ENCODE results near the gene CEP83.
"Not testable (repeated sequence)": the region's sequence is repeated elsewhere in the genome, so short reads cannot be mapped to it uniquely, and the experiment has no call there.

The CEP83 gene

DNA sequence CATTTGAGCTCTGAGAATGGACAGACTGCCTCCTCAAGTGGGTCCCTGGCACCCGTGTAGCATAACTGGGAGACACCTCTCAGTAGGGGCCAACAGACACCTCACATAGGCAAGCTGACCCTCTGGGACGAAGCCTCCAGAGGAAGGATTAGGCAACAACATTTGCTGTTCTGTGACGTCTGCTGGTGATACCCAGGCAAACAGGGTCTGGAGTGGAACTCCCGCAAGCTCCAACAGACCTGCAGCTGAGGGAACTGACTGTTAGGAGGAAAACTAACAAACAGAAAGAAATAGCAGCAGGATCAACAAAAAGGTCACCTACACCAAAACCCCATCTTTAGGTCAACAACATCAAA is 69.6 kb downstream of the CEP83 start:
- H3K36me3 ChIP-seq (ENCODE audit: low read length), result peaks cover 15% of the 10 kb centered on the region
- no peaks in the 10 kb centered on the region for H3F3A ChIP-seq (ENCODE audit: insufficient read depth)
- TF ChIP-seq, protein P1, sequence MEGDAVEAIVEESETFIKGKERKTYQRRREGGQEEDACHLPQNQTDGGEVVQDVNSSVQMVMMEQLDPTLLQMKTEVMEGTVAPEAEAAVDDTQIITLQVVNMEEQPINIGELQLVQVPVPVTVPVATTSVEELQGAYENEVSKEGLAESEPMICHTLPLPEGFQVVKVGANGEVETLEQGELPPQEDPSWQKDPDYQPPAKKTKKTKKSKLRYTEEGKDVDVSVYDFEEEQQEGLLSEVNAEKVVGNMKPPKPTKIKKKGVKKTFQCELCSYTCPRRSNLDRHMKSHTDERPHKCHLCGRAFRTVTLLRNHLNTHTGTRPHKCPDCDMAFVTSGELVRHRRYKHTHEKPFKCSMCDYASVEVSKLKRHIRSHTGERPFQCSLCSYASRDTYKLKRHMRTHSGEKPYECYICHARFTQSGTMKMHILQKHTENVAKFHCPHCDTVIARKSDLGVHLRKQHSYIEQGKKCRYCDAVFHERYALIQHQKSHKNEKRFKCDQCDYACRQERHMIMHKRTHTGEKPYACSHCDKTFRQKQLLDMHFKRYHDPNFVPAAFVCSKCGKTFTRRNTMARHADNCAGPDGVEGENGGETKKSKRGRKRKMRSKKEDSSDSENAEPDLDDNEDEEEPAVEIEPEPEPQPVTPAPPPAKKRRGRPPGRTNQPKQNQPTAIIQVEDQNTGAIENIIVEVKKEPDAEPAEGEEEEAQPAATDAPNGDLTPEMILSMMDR (IDR thresholded peaks at IDR 0.05; ENCODE audit: insufficient read depth, low read length, poor library complexity, severe bottlenecking), result no peak
- no peak for TF ChIP-seq EZH2phosphoT487 (conservative IDR thresholded peaks at IDR 0.05; ENCODE audit: low read length)
- H2AFZ ChIP-seq (ENCODE audit: low read depth, low read length, severe bottlenecking), result no peak overlapping the region
- H4K20me1 ChIP-seq (ENCODE audit: low read depth, low read length), result no peaks in the 10 kb centered on the region
- no peaks in the 10 kb centered on the region for H3K9me3 ChIP-seq (ENCODE audit: insufficient read depth, low read length)
- no peaks in the 10 kb centered on the region for H3K27me3 ChIP-seq (ENCODE audit: low read length)
- no peaks in the 10 kb centered on the region for H3K79me2 ChIP-seq (ENCODE audit: insufficient read depth, low read length)
- no peaks in the 10 kb centered on the region for H3K9me2 ChIP-seq (replicated peaks; ENCODE audit: insufficient read depth, low read length)
- H3K4me3 ChIP-seq (ENCODE audit: insufficient read depth, low read length, poor library complexity, severe bottlenecking), result no peak overlapping the region
- no peak overlapping the region for H3K4me2 ChIP-seq (ENCODE audit: low read depth, low read length, poor library complexity, severe bottlenecking)
- no peak overlapping the region for H3K27ac ChIP-seq (ENCODE audit: low read depth, low read length)
- H3K9ac ChIP-seq (ENCODE audit: low read length), result no peak overlapping the region

- H3K9me3 ChIP-seq (ENCODE audit: insufficient read depth, low read length); H3K27ac ChIP-seq (ENCODE audit: low read depth, low read length); H3F3A ChIP-seq (ENCODE audit: insufficient read depth); H3K4me2 ChIP-seq (ENCODE audit: low read depth, low read length, poor library complexity, severe bottlenecking); H3K4me3 ChIP-seq (ENCODE audit: insufficient read depth, low read length, poor library complexity, severe bottlenecking); H3K27me3 ChIP-seq (ENCODE audit: low read length); H2AFZ ChIP-seq (ENCODE audit: low read depth, low read length, severe bottlenecking); H4K20me1 ChIP-seq (ENCODE audit: low read depth, low read length); H3K9ac ChIP-seq (ENCODE audit: low read length); H3K9me2 ChIP-seq (replicated peaks; ENCODE audit: insufficient read depth, low read length); H3K79me2 ChIP-seq (ENCODE audit: insufficient read depth, low read length): not testable (repeated sequence)
- peaks cover 20% of the 10 kb centered on the region for H3K36me3 ChIP-seq (ENCODE audit: low read length)
Measured at GRCh38 chr12:94389482-94390129, 70.1 kb downstream of the CEP83 start.

DNA sequence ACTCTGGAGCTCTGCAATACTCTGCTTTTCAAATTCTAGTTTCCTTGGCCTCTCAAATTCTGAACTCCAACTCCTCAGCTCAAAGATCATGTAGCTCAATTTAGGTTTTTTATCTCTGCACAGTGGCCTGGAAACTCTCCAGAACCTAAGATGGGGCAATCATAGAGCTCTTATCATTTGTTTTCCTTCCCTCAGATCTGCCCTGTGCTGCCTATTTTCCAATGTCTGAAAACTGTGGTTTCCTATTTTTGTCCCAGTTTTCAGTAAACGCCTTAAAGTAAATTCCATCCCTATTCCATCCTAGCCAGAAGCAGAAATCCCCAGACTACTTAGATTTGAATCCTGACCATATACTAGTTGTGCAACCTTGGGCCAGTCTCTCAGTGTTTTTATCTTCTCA is 73.2 kb downstream of the CEP83 start:
- no peak overlapping the region for H3K9ac ChIP-seq (ENCODE audit: low read length)
- H3K4me3 ChIP-seq (ENCODE audit: insufficient read depth, low read length, poor library complexity, severe bottlenecking), result no peak overlapping the region
- H3K9me2 ChIP-seq (replicated peaks; ENCODE audit: insufficient read depth, low read length), result no peaks in the 10 kb centered on the region
- no peak overlapping the region for H2AFZ ChIP-seq (ENCODE audit: low read depth, low read length, severe bottlenecking)
- no peaks in the 10 kb centered on the region for H3F3A ChIP-seq (ENCODE audit: insufficient read depth)
- H4K20me1 ChIP-seq (ENCODE audit: low read depth, low read length), result no peaks in the 10 kb centered on the region
- H3K9me3 ChIP-seq (ENCODE audit: insufficient read depth, low read length), result peaks cover 4% of the 10 kb centered on the region; the same call in 1 of the 2 replicates
- H3K27me3 ChIP-seq (ENCODE audit: low read length), result no peaks in the 10 kb centered on the region
- no peak overlapping the region for H3K4me2 ChIP-seq (ENCODE audit: low read depth, low read length, poor library complexity, severe bottlenecking)
- H3K79me2 ChIP-seq (ENCODE audit: insufficient read depth, low read length), result no peaks in the 10 kb centered on the region
- H3K27ac ChIP-seq (ENCODE audit: low read depth, low read length), result no peak overlapping the region
- peaks cover 27% of the 10 kb centered on the region for H3K36me3 ChIP-seq (ENCODE audit: low read length)
- TF ChIP-seq, protein P1 (IDR thresholded peaks at IDR 0.05; ENCODE audit: insufficient read depth, low read length, poor library complexity, severe bottlenecking), result no peak
- no peak for TF ChIP-seq EZH2phosphoT487 (conservative IDR thresholded peaks at IDR 0.05; ENCODE audit: low read length)

- Histone ChIP-seq H3F3A (ENCODE audit: insufficient read depth) (no peaks in the 10 kb centered on the region), H3K27ac (ENCODE audit: low read depth, low read length) (no peak overlapping the region), H3K9me3 (ENCODE audit: insufficient read depth, low read length) (peaks cover 4% of the 10 kb centered on the region; the same call in 1 of the 2 replicates), H3K27me3 (ENCODE audit: low read length) (no peaks in the 10 kb centered on the region), H3K9me2 (replicated peaks; ENCODE audit: insufficient read depth, low read length) (no peaks in the 10 kb centered on the region), H3K4me3 (ENCODE audit: insufficient read depth, low read length, poor library complexity, severe bottlenecking) (no peak overlapping the region), H3K36me3 (ENCODE audit: low read length) (peaks cover 27% of the 10 kb centered on the region), H2AFZ (ENCODE audit: low read depth, low read length, severe bottlenecking) (no peak overlapping the region), H3K9ac (ENCODE audit: low read length) (no peak overlapping the region), H3K79me2 (ENCODE audit: insufficient read depth, low read length) (no peaks in the 10 kb centered on the region), H3K4me2 (ENCODE audit: low read depth, low read length, poor library complexity, severe bottlenecking) (no peak overlapping the region), H4K20me1 (ENCODE audit: low read depth, low read length) (no peaks in the 10 kb centered on the region)
- TF ChIP-seq, protein P1 (IDR thresholded peaks at IDR 0.05; ENCODE audit: insufficient read depth, low read length, poor library complexity, severe bottlenecking), result no peak
- TF ChIP-seq EZH2phosphoT487 (conservative IDR thresholded peaks at IDR 0.05; ENCODE audit: low read length), result no peak
Measured at GRCh38 chr12:94384030-94384429, 75.6 kb downstream of the CEP83 start.
